Panc1 (cell line): ENCODE data around the gene SRSF1. TPM values are rescaled to one million over a fixed set of nuclear protein-coding genes. Genes with fewer than 3 reads are reported as not detected.

Experiments used
- ATAC-seq: fragments of 200-7000 bp; cut with Tn5 transposase; 2 replicates; pipeline ENCODE4 v1.9.1; 2020; ENCODE audit warnings: mild to moderate bottlenecking, moderate library complexity
- BruUV-seq: library from RNA; stranded (reverse); fragments of 400-500 nt; replicated peaks from 2 replicates; lab custom pipeline; 2021; lab: Mats Ljungman, UMichigan
- CTCF ChIA-PET: fragments of 300-600 bp; sonication (Branson Sonifier 250); formaldehyde crosslinking; loops from one replicate; lab custom pipeline; 2022; ENCODE audit warnings: antibody characterized with exemption; lab: Charles Lee
- POLR2A ChIA-PET: fragments of 300-600 bp; sonication (Branson Sonifier 250); formaldehyde crosslinking; loops from one replicate; lab custom pipeline; 2022; ENCODE audit warnings: antibody characterized with exemption; lab: Charles Lee
- DNase-seq: peaks from one replicate; pipeline ENCODE4 v3.0.0-alpha.2; 2010; ENCODE audit warnings: low read depth, low spot score
- H3K27ac ChIP-seq: 2 replicates; pipeline ENCODE4 v1.5.1; 2011; ENCODE audit warnings: mild to moderate bottlenecking, low read length, inconsistent platforms
- H3K27me3 ChIP-seq: fragments of 200-500 bp; sonication (Bioruptor generic); 2 replicates; pipeline ENCODE4 v1.6.0; 2014; ENCODE audit warnings: low read length, inconsistent platforms; ENCODE audit not compliant: control insufficient read depth, insufficient read depth
- H3K36me3 ChIP-seq: fragments of 200-500 bp; sonication (Bioruptor generic); 2 replicates; pipeline ENCODE4 v1.5.1; 2014; ENCODE audit warnings: inconsistent platforms, mild to moderate bottlenecking, low read length, moderate library complexity; ENCODE audit not compliant: control insufficient read depth, insufficient read depth
- H3K4me1 ChIP-seq: 2 replicates; pipeline ENCODE4 v1.5.1; 2011; ENCODE audit warnings: inconsistent platforms, mild to moderate bottlenecking, low read length, moderate library complexity; ENCODE audit not compliant: control insufficient read depth, insufficient read depth
- H3K4me3 ChIP-seq, 2 experiments: 2 replicates each; pipeline ENCODE4 v1.5.1; 2011 to 2012; ENCODE audit warnings: low read depth in 2 of 2, low read length in 2 of 2, mild to moderate bottlenecking in 2 of 2, inconsistent platforms in 1 of 2, moderate library complexity in 1 of 2
- H3K9me3 ChIP-seq: fragments of 200-500 bp; sonication (Bioruptor generic); 2 replicates; pipeline ENCODE4 v1.5.1; 2014; ENCODE audit warnings: low read depth, mild to moderate bottlenecking, inconsistent platforms, low read length, moderate library complexity; ENCODE audit not compliant: control insufficient read depth, insufficient read depth
- CTCF ChIP-seq: fragments of 450-650 bp; IDR thresholded peaks from 2 replicates; pipeline ENCODE4 v1.5.1; 2017; ENCODE audit warnings: mild to moderate bottlenecking
- POLR2AphosphoS5 ChIP-seq: IDR thresholded peaks from 2 replicates; pipeline ENCODE4 v1.6.1; 2012; ENCODE audit warnings: mild to moderate bottlenecking, low read depth, low read length, moderate library complexity
- REST ChIP-seq, 2 experiments: IDR thresholded peaks; 2 replicates each; pipeline ENCODE4 v1.6.1; 2011 to 2012; ENCODE audit warnings: low read depth in 2 of 2, control low read depth in 1 of 2, low read length in 1 of 2, mild to moderate bottlenecking in 1 of 2, moderate library complexity in 1 of 2; ENCODE audit not compliant: insufficient read depth in 1 of 2
- SIN3A ChIP-seq: IDR thresholded peaks from 2 replicates; pipeline ENCODE4 v1.6.1; 2012; ENCODE audit warnings: low read depth, mild to moderate bottlenecking, low read length, moderate library complexity, borderline replicate concordance; ENCODE audit not compliant: insufficient read depth
- TCF7L2 ChIP-seq: IDR thresholded peaks from 2 replicates; pipeline ENCODE4 v1.6.1; 2011; ENCODE audit warnings: mild to moderate bottlenecking, low read depth, low read length, inconsistent platforms
- in situ Hi-C: cut with HindIII; loops from 2 replicates; pipeline ENCODE4 v1.10.0; 2016; ENCODE audit warnings: low sequenced_read_pairs, low pct_unique_long_range_greater_than_20kb
- intact Hi-C: fragments of 100-400 bp; cut with micrococcal nuclease; formaldehyde crosslinking; loops from one replicate; pipeline ENCODE4 v1.10.0; 2022; ENCODE audit not compliant: unreplicated experiment
- total RNA-seq: library from RNA; stranded (reverse); gene quantifications from one replicate; pipeline ENCODE4 v1.2.1, GENCODE V29; 2021; ENCODE audit not compliant: unreplicated experiment

Gene SRSF1
- total RNA-seq, 1 experiment from 2014 or later = 362 TPM

GRCh38 chr17:58043221-58044181 lies 36.5 kb upstream of the SRSF1 start:
- H3K27ac ChIP-seq = no peak overlapping the region
- CTCF ChIA-PET = no interaction called here
- no TSS peak for BruUV-seq
- no peaks in the 10 kb centered on the region for H3K9me3 ChIP-seq
- H3K27me3 ChIP-seq = no peaks in the 10 kb centered on the region
- in situ Hi-C loops (no loop called here), intact Hi-C loops (no loop called here)
- DNase-seq (no peak), ATAC-seq (no peak)
- POLR2A ChIA-PET = interaction anchor here (0.5 kb wide), 1 partner anchor 69 kb away, joined by 3 read pairs; no protein-coding TSS in a partner anchor
- no peak for TF ChIP-seq POLR2AphosphoS5
- no peak overlapping the region for H3K4me3 ChIP-seq
- no peaks in the 10 kb centered on the region for H3K36me3 ChIP-seq
- no peaks in the 10 kb centered on the region for H3K4me1 ChIP-seq

- H3K27ac ChIP-seq = no peak overlapping the region
- BruUV-seq = no TSS peak
- H3K4me3 ChIP-seq = no peak overlapping the region
- in situ Hi-C loops (no loop called here), intact Hi-C loops (no loop called here)
- H3K27me3 ChIP-seq = no peaks in the 10 kb centered on the region
- H3K36me3 ChIP-seq = no peaks in the 10 kb centered on the region
- no peaks in the 10 kb centered on the region for H3K4me1 ChIP-seq
- DNase-seq = no peak
- POLR2A ChIA-PET = interaction anchor here (0.6 kb wide), 1 partner anchor 433 kb away, joined by 3 read pairs; no protein-coding TSS in a partner anchor
- H3K9me3 ChIP-seq = no peaks in the 10 kb centered on the region
- CTCF ChIA-PET = no interaction called here
- no peak for ATAC-seq
- no peak for TF ChIP-seq TCF7L2
- TF ChIP-seq CTCF = no peak
- no peak for TF ChIP-seq SIN3A
- TF ChIP-seq POLR2AphosphoS5 = no peak
- TF ChIP-seq REST (IDR thresholded peaks at IDR 0.05; ENCODE audit: insufficient read depth in 1 of 2, low read depth in 2 of 2, low read length in 1 of 2) = no peak
These were observed 34.1 kb upstream of the SRSF1 start for GRCh38 chr17:58041161-58041560.
